T-cell (primary cell): ENCODE measurements around the gene MOB3B. TPM values are rescaled to one million over a fixed set of nuclear protein-coding genes. Genes with fewer than 3 reads are reported as not detected.

Source experiments
- ATAC-seq, 4 experiments: fragments of 200-7000 bp in 3 of 4; fragments of 150-1000 bp in 1 of 4; cut with Tn5 transposase; replicated peaks in 1 of 4; 1 replicate in 3 of 4; 2 replicates in 1 of 4; pipeline ENCODE4 v1.10.0; 2021; ENCODE audit warnings: moderate library complexity in 3 of 4, mild to moderate bottlenecking in 2 of 4, moderate number of reproducible peaks in 1 of 4
- CTCF ChIA-PET, 2 donors: fragments of 300-600 bp; sonication (Branson Sonifier 250); formaldehyde crosslinking; loops; one replicate each; lab custom pipeline; 2022; ENCODE audit warnings: antibody characterized with exemption in 2 of 2; lab: Charles Lee
- POLR2A ChIA-PET, 2 donors: fragments of 300-600 bp; sonication (Branson Sonifier 250); formaldehyde crosslinking; loops; one replicate each; lab custom pipeline; 2022; ENCODE audit warnings: antibody characterized with exemption in 2 of 2; lab: Charles Lee
- DNase-seq, 35 experiments: peaks; one replicate each; pipeline versions ENCODE4 v3.0.0 to v3.0.0-alpha.2; 2013 to 2023
- H3K27ac ChIP-seq: one replicate; pipeline ENCODE4 v1.5.1; 2013; ENCODE audit warnings: low read length
- H3K27me3 ChIP-seq, 2 experiments: replicated peaks in 1 of 2; 1 replicate in 1 of 2; 2 replicates in 1 of 2; pipeline versions ENCODE4 v1.6.1 to v1.7.0; 2013; ENCODE audit warnings: low read length in 1 of 2, mixed read lengths in 1 of 2; ENCODE audit not compliant: control insufficient read depth in 2 of 2, insufficient read depth in 2 of 2; ENCODE audit errors: extremely low read depth in 1 of 2
- H3K36me3 ChIP-seq, 2 donors: 1 replicate in 1 of 2; 2 replicates in 1 of 2; pipeline versions ENCODE4 v1.6.1 to v1.7.0; 2013; ENCODE audit warnings: low read length in 1 of 2; ENCODE audit not compliant: control insufficient read depth in 2 of 2, insufficient read depth in 1 of 2; ENCODE audit errors: extremely low read depth in 1 of 2
- H3K4me1 ChIP-seq, 2 experiments: 1 replicate in 1 of 2; 2 replicates in 1 of 2; pipeline versions ENCODE4 v1.6.1 to v1.7.0; 2013; ENCODE audit warnings: low read length in 2 of 2, mixed read lengths in 1 of 2; ENCODE audit not compliant: insufficient read depth in 2 of 2, control insufficient read depth in 1 of 2; ENCODE audit errors: extremely low read depth in 1 of 2
- H3K4me3 ChIP-seq, 2 donors: 1 replicate in 1 of 2; 2 replicates in 1 of 2; pipeline versions ENCODE4 v1.5.1 to v1.7.0; 2013; ENCODE audit warnings: mild to moderate bottlenecking in 2 of 2, low read length in 1 of 2, moderate library complexity in 1 of 2; ENCODE audit not compliant: control insufficient read depth in 1 of 2; ENCODE audit errors: extremely low read depth in 1 of 2
- H3K9me3 ChIP-seq: 2 replicates; pipeline ENCODE4 v1.7.0; 2013
- H3K27ac Mint-ChIP-seq, 2 donors: one replicate each; pipeline ENCODE4 v1.8.0; 2020 to 2021; ENCODE audit warnings: mild to moderate bottlenecking in 2 of 2, mixed read lengths in 2 of 2
- H3K27me3 Mint-ChIP-seq, 2 donors: one replicate each; pipeline ENCODE4 v1.8.0; 2021 to 2022; ENCODE audit warnings: mixed read lengths in 2 of 2
- H3K36me3 Mint-ChIP-seq: one replicate; pipeline ENCODE4 v1.8.0; 2021; ENCODE audit warnings: mixed read lengths
- H3K4me1 Mint-ChIP-seq, 3 donors: one replicate each; pipeline ENCODE4 v1.8.0; 2020 to 2022; ENCODE audit warnings: mixed read lengths in 3 of 3, mild to moderate bottlenecking in 1 of 3
- H3K4me3 Mint-ChIP-seq, 3 donors: one replicate each; pipeline ENCODE4 v1.8.0; 2020 to 2022; ENCODE audit warnings: mild to moderate bottlenecking in 3 of 3, mixed read lengths in 3 of 3, moderate library complexity in 3 of 3
- H3K9me3 Mint-ChIP-seq, 3 donors: one replicate each; pipeline ENCODE4 v1.8.0; 2020 to 2022; ENCODE audit warnings: mixed read lengths in 3 of 3
- WGBS: methylation state at CpG from one replicate; pipeline ENCODE4 v1.1.5; 2013; ENCODE audit warnings: missing lambda C conversion rate; ENCODE audit not compliant: insufficient coverage; 5-methylcytosine and 5-hydroxymethylcytosine counted together
- total RNA-seq, 35 experiments: library from RNA in 6 of 35; stranded (reverse) in 6 of 35; fragments of 120-200 nt in 1 of 35; gene quantifications; one replicate each; pipeline versions ENCODE4 v1.2.1 to v1.2.4 and lab custom pipeline; 2013 to 2026

Gene MOB3B
- total RNA-seq, 5 donors from 2014 or later (not counting 1 experiment from before 2014, with no cell fraction given): 0.40 to 0.72 (median 0.56) TPM

DNA sequence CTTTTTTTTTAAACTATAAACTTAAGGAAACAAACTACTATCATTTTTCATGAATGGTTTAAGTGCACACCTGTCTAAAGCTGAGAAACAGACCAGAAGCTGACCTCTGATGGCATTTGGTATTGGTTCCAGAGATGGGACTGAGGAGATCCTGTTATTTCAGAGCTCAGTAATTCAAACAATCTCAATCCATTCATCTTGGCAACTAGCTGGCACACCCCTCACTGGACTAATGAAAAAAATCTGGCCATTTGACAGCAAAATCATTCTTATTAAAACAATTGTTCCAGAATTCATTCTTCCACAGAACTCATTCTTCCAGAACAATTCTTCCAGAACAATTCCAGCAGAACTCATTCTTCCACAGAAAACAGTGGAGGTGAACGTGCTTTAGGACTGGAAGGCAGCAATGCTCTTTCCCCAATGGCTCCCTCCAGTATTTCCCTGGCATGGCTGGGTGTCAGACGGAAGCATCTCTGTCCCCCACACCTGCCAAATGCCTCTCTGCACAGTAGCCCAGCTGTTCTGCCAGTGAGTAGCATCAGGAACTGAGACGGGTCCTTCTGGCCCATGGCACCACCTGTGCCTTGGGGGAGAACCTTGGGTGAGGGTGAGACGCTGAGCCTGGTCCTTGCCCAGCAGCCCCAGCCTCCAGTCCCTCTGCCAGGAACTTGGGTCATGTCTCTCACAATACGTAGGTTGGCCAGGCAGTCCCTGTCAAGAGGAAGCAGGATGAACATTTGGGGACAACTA lies 145.2 kb downstream of the MOB3B start:
- 71% methylated on average over 4 of the region's 5 CpGs for WGBS
- Histone ChIP-seq H3K27ac (no peak overlapping the region), H3K9me3 (no peaks in the 10 kb centered on the region), H3K36me3 (no peaks in the 10 kb centered on the region), H3K4me1 (peaks cover 0 to 1% of the 10 kb centered on the region in 2 experiments), H3K4me3 (no peak overlapping the region), H3K27me3 (no peaks in the 10 kb centered on the region)
- Mint-ChIP-seq H3K4me3 (no peak overlapping the region), H3K27ac (no peak overlapping the region), H3K27me3 (no peaks in the 10 kb centered on the region), H3K36me3 (no peaks in the 10 kb centered on the region), H3K4me1 (peaks cover 1 to 4% (median 2%) of the 10 kb centered on the region in 3 donors), H3K9me3 (no peaks in the 10 kb centered on the region)
- ChIA-PET CTCF (no interaction called here), POLR2A (interaction anchor here in 1 of 2 donors (0.7 kb wide), 1 partner anchor 284 kb away, joined by 3 read pairs; no protein-coding TSS in a partner anchor)
- ATAC-seq (no peak), DNase-seq (no peak)

DNA sequence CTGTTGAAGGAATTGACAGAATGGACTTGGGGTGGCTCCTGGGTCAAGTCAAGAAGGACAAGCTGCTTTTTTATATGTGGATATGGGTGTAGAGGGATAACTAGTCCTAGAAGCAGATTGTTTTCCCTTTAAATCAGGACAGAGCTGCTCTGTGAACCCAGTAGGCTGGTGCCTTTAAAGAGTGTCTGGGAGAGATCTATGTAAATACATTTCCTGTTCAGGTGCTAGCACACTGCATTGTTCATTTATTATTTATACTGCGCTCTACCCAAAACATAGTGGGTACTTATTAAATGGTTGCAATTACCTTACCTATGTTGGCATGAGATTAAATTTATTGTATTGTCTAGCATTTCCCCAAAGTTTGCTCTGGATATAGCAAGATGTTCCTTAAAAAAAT lies 146.1 kb downstream of the MOB3B start:
- no CpG with 5 or more reads among the region's 1 CpG for WGBS
- no peaks in the 10 kb centered on the region for H3K9me3 Mint-ChIP-seq
- DNase-seq (no peak), ATAC-seq (no peak)
- POLR2A ChIA-PET: no interaction called here
- H3K27me3 ChIP-seq: no peaks in the 10 kb centered on the region
- no peaks in the 10 kb centered on the region for H3K9me3 ChIP-seq
- peaks cover 0 to 3% of the 10 kb centered on the region in 2 experiments for H3K4me1 ChIP-seq
- H3K36me3 ChIP-seq: no peaks in the 10 kb centered on the region
- H3K4me3 Mint-ChIP-seq: no peak overlapping the region
- no peaks in the 10 kb centered on the region for H3K36me3 Mint-ChIP-seq
- no peaks in the 10 kb centered on the region for H3K27me3 Mint-ChIP-seq
- no peak overlapping the region for H3K4me3 ChIP-seq
- no peak overlapping the region for H3K27ac ChIP-seq
- no peak overlapping the region for H3K27ac Mint-ChIP-seq
- H3K4me1 Mint-ChIP-seq: peaks cover 5 to 11% (median 5%) of the 10 kb centered on the region in 3 donors
- CTCF ChIA-PET: interaction anchor here in 1 of 2 donors (0.5 kb wide), 1 partner anchor 823 kb away, joined by 3 read pairs; no protein-coding TSS in a partner anchor

DNA sequence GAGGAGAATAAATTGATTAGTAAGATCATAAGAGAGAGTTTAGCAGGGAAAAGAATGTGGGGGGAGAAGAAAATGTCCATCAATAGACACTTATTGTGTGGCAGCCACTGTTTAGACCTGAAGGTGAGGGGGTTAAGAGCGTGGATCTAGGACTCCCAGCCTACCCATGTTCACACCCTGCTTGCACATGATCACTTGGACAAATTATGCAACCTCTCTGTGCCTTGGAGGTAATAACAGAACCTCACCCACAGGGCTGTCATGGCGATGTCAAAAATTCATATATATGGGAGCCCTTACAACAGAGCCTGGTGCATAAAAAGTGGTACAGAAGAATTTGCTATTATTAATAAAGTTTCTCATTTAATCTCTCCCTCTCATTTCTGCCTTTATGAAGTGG lies 146.6 kb downstream of the MOB3B start:
- ChIA-PET POLR2A (no interaction called here), CTCF (interaction anchor here in 1 of 2 donors (0.5 kb wide), 1 partner anchor 823 kb away, joined by 3 read pairs; no protein-coding TSS in a partner anchor)
- Histone ChIP-seq H3K9me3 (no peaks in the 10 kb centered on the region), H3K36me3 (no peaks in the 10 kb centered on the region), H3K4me1 (peaks cover 0 to 3% of the 10 kb centered on the region in 2 experiments), H3K27me3 (no peaks in the 10 kb centered on the region), H3K27ac (no peak overlapping the region), H3K4me3 (no peak overlapping the region)
- WGBS: no CpG with 5 or more reads among the region's 2 CpGs
- Mint-ChIP-seq H3K36me3 (no peaks in the 10 kb centered on the region), H3K4me3 (no peak overlapping the region), H3K27ac (no peak overlapping the region), H3K27me3 (no peaks in the 10 kb centered on the region), H3K4me1 (peaks cover 5 to 14% (median 5%) of the 10 kb centered on the region in 3 donors), H3K9me3 (no peaks in the 10 kb centered on the region)
- DNase-seq (no peak), ATAC-seq (no peak)

DNA sequence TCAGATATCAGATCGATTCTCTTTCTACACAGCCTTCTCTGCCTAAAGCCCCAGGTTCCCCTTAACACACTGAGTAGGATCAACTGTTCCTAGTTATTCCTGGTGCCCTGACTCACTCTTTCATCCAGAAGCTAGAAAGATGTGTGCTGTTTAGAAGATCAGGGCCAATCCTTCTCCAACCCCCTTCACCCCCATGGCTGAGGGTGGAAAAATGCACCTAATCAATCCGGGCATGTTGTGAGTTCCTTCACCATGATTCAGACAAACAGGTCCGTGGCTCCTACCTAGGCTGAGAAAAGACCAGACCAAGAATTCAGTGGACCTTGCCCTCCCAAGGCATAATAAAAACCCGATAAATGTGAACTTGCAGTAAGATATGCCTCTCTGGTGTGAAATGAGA lies 147.3 kb downstream of the MOB3B start:
- H3K9me3 Mint-ChIP-seq: no peaks in the 10 kb centered on the region
- H3K36me3 Mint-ChIP-seq: no peaks in the 10 kb centered on the region
- peaks cover 5 to 16% (median 5%) of the 10 kb centered on the region in 3 donors for H3K4me1 Mint-ChIP-seq
- Histone ChIP-seq H3K9me3 (no peaks in the 10 kb centered on the region), H3K27me3 (no peaks in the 10 kb centered on the region), H3K36me3 (no peaks in the 10 kb centered on the region), H3K4me1 (peaks cover 0 to 3% of the 10 kb centered on the region in 2 experiments), H3K27ac (no peak overlapping the region), H3K4me3 (no peak overlapping the region)
- POLR2A ChIA-PET: no interaction called here
- no peak for ATAC-seq
- H3K27me3 Mint-ChIP-seq: no peaks in the 10 kb centered on the region
- H3K4me3 Mint-ChIP-seq: no peak overlapping the region
- 86% methylated on average over 2 of the region's 4 CpGs for WGBS
- H3K27ac Mint-ChIP-seq: no peak overlapping the region
- no peak for DNase-seq
- CTCF ChIA-PET: no interaction called here

DNA sequence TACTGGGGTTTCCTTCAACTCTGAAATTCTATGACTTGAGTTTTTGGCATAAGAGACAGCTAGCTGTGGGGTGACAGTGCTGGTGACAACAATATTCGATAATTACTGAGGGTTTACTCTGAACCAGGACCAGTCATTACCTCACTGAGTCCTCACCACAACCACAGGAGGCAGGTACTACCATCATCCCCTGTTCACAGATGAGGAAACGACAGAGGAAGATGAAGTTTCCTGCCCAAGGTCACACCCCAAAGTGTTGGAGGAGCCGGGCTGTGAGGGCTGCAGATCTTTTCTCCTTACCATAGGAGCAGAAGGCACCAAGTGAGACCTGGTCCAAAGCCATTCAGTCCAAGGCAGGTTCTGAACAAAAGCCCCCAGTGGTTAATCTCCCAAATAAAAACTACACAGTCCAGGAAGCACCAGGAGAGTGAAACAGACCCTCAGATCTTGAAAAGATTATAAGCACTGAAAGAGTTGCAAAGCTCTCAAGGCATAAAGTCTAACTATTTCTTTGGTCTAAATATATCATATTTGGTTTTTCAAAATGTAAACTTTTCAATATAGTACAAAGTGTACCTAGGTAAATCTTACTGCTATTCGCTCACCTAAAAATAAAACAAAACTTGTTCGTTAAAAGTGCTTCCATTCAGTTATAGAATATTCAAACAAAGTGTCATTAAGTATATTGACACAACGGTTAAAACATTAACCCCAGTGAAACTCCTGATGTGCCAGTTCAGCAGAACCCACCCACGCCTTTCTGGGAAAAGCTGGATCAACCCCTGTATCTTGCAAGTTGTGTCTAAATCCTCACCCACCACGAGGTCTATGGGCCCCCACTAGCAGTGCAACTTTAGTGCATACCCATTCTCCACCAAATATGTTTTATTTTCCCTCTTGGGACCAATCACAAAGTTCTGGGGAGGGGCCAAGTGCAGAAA lies 150.0 kb downstream of the MOB3B start:
- H3K27me3 Mint-ChIP-seq: no peaks in the 10 kb centered on the region
- 100% methylated on average over 1 of the region's 8 CpGs for WGBS
- H3K9me3 ChIP-seq: no peaks in the 10 kb centered on the region
- ChIA-PET POLR2A (no interaction called here), CTCF (no interaction called here)
- H3K27ac ChIP-seq: no peak overlapping the region
- no peaks in the 10 kb centered on the region for H3K36me3 Mint-ChIP-seq
- H3K4me1 ChIP-seq: peaks cover 0 to 3% of the 10 kb centered on the region in 2 experiments
- H3K4me3 ChIP-seq: no peak overlapping the region
- no peaks in the 10 kb centered on the region for H3K9me3 Mint-ChIP-seq
- no peak overlapping the region for H3K4me3 Mint-ChIP-seq
- no peaks in the 10 kb centered on the region for H3K36me3 ChIP-seq
- H3K27ac Mint-ChIP-seq: no peak overlapping the region
- H3K4me1 Mint-ChIP-seq: peaks cover 5 to 16% (median 5%) of the 10 kb centered on the region in 3 donors
- DNase-seq (no peak), ATAC-seq (peak in 1 of 4 experiments; percentile 59)
- H3K27me3 ChIP-seq: no peaks in the 10 kb centered on the region

DNA sequence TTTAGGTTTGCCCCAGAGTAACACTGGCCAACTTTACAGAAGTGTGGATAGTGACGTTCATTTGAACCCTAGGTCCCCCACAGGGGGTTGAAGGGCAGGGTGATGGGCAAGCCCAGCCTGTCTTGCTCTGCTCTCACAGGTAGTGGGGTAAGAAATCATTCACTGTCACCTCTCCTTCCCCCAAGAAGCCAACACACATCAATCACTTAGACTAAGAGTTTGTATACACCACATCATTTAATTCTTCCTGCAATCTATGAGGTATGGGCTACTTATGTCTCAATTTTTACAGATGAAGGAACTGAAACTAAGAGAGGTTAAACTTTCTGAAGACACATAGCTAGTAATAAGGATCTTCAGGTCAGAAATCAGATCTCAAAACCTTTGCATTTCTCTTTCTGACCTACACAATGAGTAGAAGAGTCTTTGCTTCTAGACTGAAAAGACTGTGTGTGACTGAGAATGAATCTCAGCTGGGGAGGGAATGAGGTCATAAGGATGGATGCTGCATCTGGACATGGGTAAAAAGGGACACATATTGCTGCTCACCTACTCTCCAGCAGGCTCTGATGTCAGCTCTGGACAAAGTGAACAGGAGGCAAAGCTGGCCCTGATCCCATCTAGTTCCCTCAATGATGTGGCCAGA lies 151.7 kb downstream of the MOB3B start:
- Mint-ChIP-seq H3K4me3 (no peak overlapping the region), H3K4me1 (peaks cover 5 to 16% (median 5%) of the 10 kb centered on the region in 3 donors), H3K36me3 (no peaks in the 10 kb centered on the region), H3K27ac (no peak overlapping the region), H3K27me3 (no peaks in the 10 kb centered on the region), H3K9me3 (no peaks in the 10 kb centered on the region)
- CTCF ChIA-PET: interaction anchor here in 1 of 2 donors (0.6 kb wide), 1 partner anchor 239 kb away, joined by 3 read pairs; no protein-coding TSS in a partner anchor
- no peaks in the 10 kb centered on the region for H3K9me3 ChIP-seq
- H3K36me3 ChIP-seq: no peaks in the 10 kb centered on the region
- no peak overlapping the region for H3K4me3 ChIP-seq
- ATAC-seq: no peak
- no peaks in the 10 kb centered on the region for H3K27me3 ChIP-seq
- DNase-seq: no peak
- no CpG with 5 or more reads among the region's 1 CpG for WGBS
- peaks cover 0 to 3% of the 10 kb centered on the region in 2 experiments for H3K4me1 ChIP-seq
- no peak overlapping the region for H3K27ac ChIP-seq
- POLR2A ChIA-PET: no interaction called here
